Astrocyte of the hippocampus (primary cell): ENCODE measurements around the gene RNF19B.

ENCODE experiments used
- DNase-seq: peaks from one replicate; pipeline ENCODE4 v3.0.0; 2011; ENCODE audit warnings: low read depth, low spot score

The RNF19B gene

GRCh38 chr1:32888677-32889420 is 75.8 kb downstream of the RNF19B start:
- no peak for DNase-seq

GRCh38 chr1:32888134-32888533 is 76.5 kb downstream of the RNF19B start:
- no peak for DNase-seq

- DNase-seq: no peak
Observed at GRCh38 chr1:32887623-32888022, 77.0 kb downstream of the RNF19B start.

GRCh38 chr1:32886828-32887414 is 77.7 kb downstream of the RNF19B start:
- DNase-seq: no peak
